ENCODE results near the gene USP20. TPM values are rescaled to one million over a fixed set of nuclear protein-coding genes. Genes with fewer than 3 reads are reported as not detected.

Gene USP20
- total RNA-seq, 2 experiments from 2014 or later = 114 to 155 TPM

- Mint-ChIP-seq H3K27me3 (no peaks in the 10 kb centered on the region), H3K27ac (no peak overlapping the region), H3K9me3 (ENCODE audit: low read depth) (no peaks in the 10 kb centered on the region), H3K36me3 (peaks cover 55% of the 10 kb centered on the region), H3K4me3 (peak overlapping the region; percentile 99), H3K4me1 (peaks cover 38% of the 10 kb centered on the region)
- no peak for DNase-seq
- no peak for ATAC-seq
- CTCF ChIA-PET = no interaction called here
These were observed 2.3 kb upstream of the USP20 start for GRCh38 chr9:129832982-129833381.

- H3K4me3 Mint-ChIP-seq = peak overlapping the region; percentile 99
- no peaks in the 10 kb centered on the region for H3K27me3 Mint-ChIP-seq
- DNase-seq (peak; percentile 65), ATAC-seq (peak; percentile 5)
- peaks cover 50% of the 10 kb centered on the region for H3K36me3 Mint-ChIP-seq
- CTCF ChIA-PET = interaction anchor here (0.7 to 3.4 kb wide), 5 partner anchors 9 to 209 kb away, joined by 3 to 27 read pairs (median 4); partner anchors contain the start of gene NTMT1
- peaks cover 54% of the 10 kb centered on the region for H3K4me1 Mint-ChIP-seq
- no peaks in the 10 kb centered on the region for H3K9me3 Mint-ChIP-seq (ENCODE audit: low read depth)
- peak overlapping the region; percentile 98 for H3K27ac Mint-ChIP-seq
These were observed 650 bp upstream of the USP20 start for GRCh38 chr9:129834489-129835127.

GRCh38 chr9:129835860-129836223 lies 584 bp downstream of the USP20 start:
- Mint-ChIP-seq H3K27me3 (no peaks in the 10 kb centered on the region), H3K4me1 (peaks cover 62% of the 10 kb centered on the region), H3K27ac (peak overlapping the region; percentile 93), H3K9me3 (ENCODE audit: low read depth) (no peaks in the 10 kb centered on the region), H3K4me3 (peak overlapping the region; percentile 99), H3K36me3 (peaks cover 45% of the 10 kb centered on the region)
- DNase-seq (no peak), ATAC-seq (no peak)
- CTCF ChIA-PET = interaction anchor here (0.6 to 3.4 kb wide), 4 partner anchors 15 to 289 kb away, joined by 3 to 27 read pairs (median 4); no protein-coding TSS in a partner anchor

- Mint-ChIP-seq H3K27ac (peak overlapping the region; percentile 93), H3K4me3 (peak overlapping the region; percentile 99), H3K4me1 (peaks cover 68% of the 10 kb centered on the region), H3K36me3 (peaks cover 46% of the 10 kb centered on the region), H3K9me3 (ENCODE audit: low read depth) (no peaks in the 10 kb centered on the region), H3K27me3 (no peaks in the 10 kb centered on the region)
- DNase-seq (peak; percentile 77), ATAC-seq (no peak)
- CTCF ChIA-PET = interaction anchor here (0.6 to 3.4 kb wide), 9 partner anchors 15 to 288 kb away, joined by 3 to 27 read pairs (median 4); no protein-coding TSS in a partner anchor
These were observed 1.2 kb downstream of the USP20 start for GRCh38 chr9:129836311-129837007.

GRCh38 chr9:129838707-129839259 lies 3.5 kb downstream of the USP20 start:
- H3K9me3 Mint-ChIP-seq (ENCODE audit: low read depth) = no peaks in the 10 kb centered on the region
- H3K4me1 Mint-ChIP-seq = peaks cover 65% of the 10 kb centered on the region
- peak; percentile 7 for ATAC-seq
- peak overlapping the region; percentile 79 for H3K27ac Mint-ChIP-seq
- H3K4me3 Mint-ChIP-seq = peak overlapping the region; percentile 59
- peaks cover 40% of the 10 kb centered on the region for H3K36me3 Mint-ChIP-seq
- CTCF ChIA-PET = interaction anchor here (0.8 to 1.3 kb wide), 8 partner anchors 10 to 207 kb away, joined by 3 to 8 read pairs (median 4); partner anchors contain the start of gene TOR1A
- no peaks in the 10 kb centered on the region for H3K27me3 Mint-ChIP-seq
- peak; percentile 64 for DNase-seq

GRCh38 chr9:129839324-129840023 lies 4.2 kb downstream of the USP20 start:
- Mint-ChIP-seq H3K9me3 (ENCODE audit: low read depth) (no peaks in the 10 kb centered on the region), H3K4me3 (peak overlapping the region; percentile 59), H3K36me3 (peaks cover 35% of the 10 kb centered on the region), H3K27me3 (no peaks in the 10 kb centered on the region), H3K27ac (peak overlapping the region; percentile 79), H3K4me1 (peaks cover 62% of the 10 kb centered on the region)
- CTCF ChIA-PET = interaction anchor here (0.8 to 1.3 kb wide), 5 partner anchors 15 to 207 kb away, joined by 3 to 8 read pairs (median 4); partner anchors contain the start of gene TOR1A
- ATAC-seq = no peak
- DNase-seq = no peak

- DNase-seq (no peak), ATAC-seq (no peak)
- Mint-ChIP-seq H3K9me3 (ENCODE audit: low read depth) (no peaks in the 10 kb centered on the region), H3K36me3 (peaks cover 34% of the 10 kb centered on the region), H3K4me3 (peak overlapping the region; percentile 59), H3K4me1 (peaks cover 64% of the 10 kb centered on the region), H3K27ac (peak overlapping the region; percentile 79), H3K27me3 (no peaks in the 10 kb centered on the region)
- CTCF ChIA-PET = interaction anchor here (1.0 kb wide), 1 partner anchor 20 kb away, joined by 3 read pairs; no protein-coding TSS in a partner anchor
These were observed 4.8 kb downstream of the USP20 start for GRCh38 chr9:129840034-129840433.

GRCh38 chr9:129841071-129841470 lies 5.8 kb downstream of the USP20 start:
- Mint-ChIP-seq H3K4me1 (peaks cover 69% of the 10 kb centered on the region), H3K9me3 (ENCODE audit: low read depth) (no peaks in the 10 kb centered on the region), H3K27ac (peak overlapping the region; percentile 41), H3K36me3 (peaks cover 33% of the 10 kb centered on the region), H3K27me3 (no peaks in the 10 kb centered on the region), H3K4me3 (no peak overlapping the region)
- ATAC-seq = no peak
- CTCF ChIA-PET = interaction anchor here (1.0 kb wide), 1 partner anchor 19 kb away, joined by 3 read pairs; no protein-coding TSS in a partner anchor
- no peak for DNase-seq

GRCh38 chr9:129845373-129845772 lies 10.1 kb downstream of the USP20 start:
- no peak overlapping the region for H3K4me3 Mint-ChIP-seq
- peaks cover 23% of the 10 kb centered on the region for H3K36me3 Mint-ChIP-seq
- no peak for ATAC-seq
- H3K27me3 Mint-ChIP-seq = no peaks in the 10 kb centered on the region
- CTCF ChIA-PET = interaction anchor here (1.0 kb wide), 1 partner anchor 17 kb away, joined by 4 read pairs; no protein-coding TSS in a partner anchor
- H3K4me1 Mint-ChIP-seq = peaks cover 55% of the 10 kb centered on the region
- DNase-seq = no peak
- no peaks in the 10 kb centered on the region for H3K9me3 Mint-ChIP-seq (ENCODE audit: low read depth)
- peak overlapping the region; percentile 74 for H3K27ac Mint-ChIP-seq

- H3K36me3 Mint-ChIP-seq = peaks cover 40% of the 10 kb centered on the region
- no peak overlapping the region for H3K4me3 Mint-ChIP-seq
- DNase-seq (no peak), ATAC-seq (no peak)
- peak overlapping the region; percentile 12 for H3K27ac Mint-ChIP-seq
- H3K4me1 Mint-ChIP-seq = peaks cover 68% of the 10 kb centered on the region
- no peaks in the 10 kb centered on the region for H3K9me3 Mint-ChIP-seq (ENCODE audit: low read depth)
- CTCF ChIA-PET = interaction anchor here (0.9 to 2.1 kb wide), 6 partner anchors 10 to 258 kb away, joined by 3 to 5 read pairs (median 3); no protein-coding TSS in a partner anchor
- H3K27me3 Mint-ChIP-seq = no peaks in the 10 kb centered on the region
These were observed 13.6 kb downstream of the USP20 start for GRCh38 chr9:129848712-129849441.

GRCh38 chr9:129849901-129850300 lies 14.6 kb downstream of the USP20 start:
- ATAC-seq = no peak
- Mint-ChIP-seq H3K4me1 (peaks cover 72% of the 10 kb centered on the region), H3K9me3 (ENCODE audit: low read depth) (no peaks in the 10 kb centered on the region), H3K36me3 (peaks cover 50% of the 10 kb centered on the region), H3K27me3 (no peaks in the 10 kb centered on the region), H3K27ac (peak overlapping the region; percentile 12), H3K4me3 (no peak overlapping the region)
- DNase-seq = no peak
- CTCF ChIA-PET = interaction anchor here (1.2 kb wide), 1 partner anchor 18 kb away, joined by 3 read pairs; no protein-coding TSS in a partner anchor

GRCh38 chr9:129850821-129851550 lies 15.7 kb downstream of the USP20 start:
- DNase-seq = no peak
- CTCF ChIA-PET = interaction anchor here (0.7 to 2.0 kb wide), 4 partner anchors 8 to 26 kb away, joined by 3 to 6 read pairs (median 4); no protein-coding TSS in a partner anchor
- Mint-ChIP-seq H3K4me1 (peaks cover 75% of the 10 kb centered on the region), H3K9me3 (ENCODE audit: low read depth) (no peaks in the 10 kb centered on the region), H3K27ac (no peak overlapping the region), H3K4me3 (no peak overlapping the region), H3K27me3 (no peaks in the 10 kb centered on the region), H3K36me3 (peaks cover 60% of the 10 kb centered on the region)
- ATAC-seq = no peak
